Stimulated activated CD8-positive, alpha-beta memory T cell treated with anti-CD3 and anti-CD28 coated beads, Interleukin-15, amount 100 ng/mL, for 48 hours (primary cell): ENCODE results near the gene HIPK1.
"Not testable (repeated sequence)": the region's sequence is repeated elsewhere in the genome, so short reads cannot be mapped to it uniquely, and the experiment has no call there.

Experiments
- DNase-seq, 2 donors: peaks; one replicate each; pipeline ENCODE4 v3.0.0-alpha.2; 2020; ENCODE audit warnings: low read depth in 2 of 2

HIPK1 gene

GRCh38 chr1:114010433-114011184 lies 81.5 kb downstream of the HIPK1 start:
- DNase-seq = no peak

DNA sequence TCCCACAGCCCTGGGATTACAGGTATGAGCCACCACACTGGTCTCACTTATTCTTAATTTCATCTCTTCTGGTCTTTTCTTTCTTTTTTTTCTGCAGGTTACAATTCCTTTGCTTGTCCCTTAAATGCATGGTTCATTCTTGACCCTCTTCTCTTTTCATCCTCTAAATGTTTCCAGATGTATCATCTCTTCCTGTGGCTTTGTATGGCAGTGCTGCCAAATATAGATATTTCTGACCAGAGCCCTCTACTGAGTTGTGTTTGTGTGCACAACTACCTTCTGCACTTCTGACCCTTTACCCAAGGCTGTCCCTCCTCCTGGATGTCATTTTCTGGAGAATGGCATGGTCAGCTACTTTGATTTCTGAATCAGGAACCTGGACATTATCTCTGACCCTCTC lies 82.7 kb downstream of the HIPK1 start:
- no peak for DNase-seq

DNA sequence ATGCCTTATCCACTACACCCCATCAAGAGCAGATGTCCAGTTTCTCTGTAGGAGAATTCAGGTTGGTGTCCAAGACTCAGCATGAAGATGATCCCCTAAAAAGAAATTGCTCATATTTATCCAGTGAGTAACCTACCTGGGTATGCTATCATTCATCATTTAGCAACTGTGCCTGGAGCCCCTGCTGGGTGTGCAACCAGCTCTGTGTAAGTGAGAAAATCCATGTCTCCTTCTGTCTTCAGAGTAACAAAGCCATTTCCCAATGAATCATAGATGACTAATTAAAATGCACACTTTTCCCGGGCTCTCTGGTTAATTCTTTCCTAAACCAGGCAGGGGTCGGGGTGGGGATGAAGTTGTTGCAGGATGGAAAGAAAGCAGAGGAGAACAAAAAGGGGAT lies 86.0 kb downstream of the HIPK1 start:
- no peak for DNase-seq

DNA sequence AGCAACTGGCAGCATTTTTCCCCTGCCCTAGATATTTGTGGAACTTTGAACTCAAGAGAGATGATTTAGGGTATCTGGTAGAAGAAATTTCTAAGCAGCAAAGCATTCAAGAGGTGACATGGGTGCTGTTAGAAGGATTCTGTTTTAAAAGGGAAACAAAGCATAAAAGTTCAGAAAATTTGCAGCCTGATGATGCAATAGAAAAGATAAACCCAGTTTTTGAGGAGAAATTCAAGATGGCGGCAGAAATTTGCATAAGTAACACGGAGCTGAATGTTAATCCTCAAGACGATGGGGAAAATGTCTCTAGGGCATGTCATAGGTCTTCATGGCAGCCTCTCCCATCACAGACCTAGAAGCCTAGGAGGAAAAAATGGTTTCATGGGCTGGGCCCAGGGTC lies 90.6 kb downstream of the HIPK1 start:
- not testable (repeated sequence) for DNase-seq

DNA sequence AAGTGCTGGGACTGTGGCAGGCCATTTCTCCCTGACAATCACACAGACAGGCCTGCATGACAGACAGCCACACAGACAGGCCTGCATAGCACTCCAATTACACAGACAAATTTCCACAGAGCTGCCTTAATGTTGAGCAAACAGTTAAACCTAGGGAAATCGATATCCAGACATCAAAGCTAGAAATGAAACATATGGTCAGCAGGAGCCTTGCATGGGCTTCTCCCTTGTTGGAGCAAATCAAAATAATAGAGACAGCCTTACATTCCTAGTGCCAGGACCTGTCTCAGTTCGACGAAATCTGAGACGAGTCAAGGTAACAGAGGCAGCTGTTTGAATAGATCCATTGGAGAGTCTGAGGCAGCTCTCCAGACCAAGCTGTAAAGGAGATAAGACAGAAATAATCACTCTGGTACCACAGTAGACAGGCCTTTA lies 92.6 kb downstream of the HIPK1 start:
- DNase-seq = no peak

GRCh38 chr1:114022877-114023276 lies 93.8 kb downstream of the HIPK1 start:
- no peak for DNase-seq

GRCh38 chr1:114023377-114023776 lies 94.3 kb downstream of the HIPK1 start:
- DNase-seq = no peak

GRCh38 chr1:114024049-114024448 lies 94.9 kb downstream of the HIPK1 start:
- DNase-seq = no peak

- DNase-seq = no peak
These were observed 96.7 kb downstream of the HIPK1 start for GRCh38 chr1:114025609-114026401.

GRCh38 chr1:114026797-114027196 lies 97.7 kb downstream of the HIPK1 start:
- no peak for DNase-seq
